GM10266 (cell line): ENCODE measurements around the gene INO80.
"Not testable (repeated sequence)": the region's sequence is repeated elsewhere in the genome, so short reads cannot be mapped to it uniquely, and the experiment has no call there.

Experiments
- DNase-seq: peaks from one replicate; pipeline ENCODE4 v3.0.0; 2012; ENCODE audit errors: extremely low spot score
- CTCF ChIP-seq: IDR thresholded peaks from 2 replicates; pipeline ENCODE4 v1.5.1; 2012; ENCODE audit warnings: mild to moderate bottlenecking, low read depth; ENCODE audit not compliant: control insufficient read depth, insufficient read depth; ENCODE audit errors: missing control alignments

INO80 gene

GRCh38 chr15:41085029-41085428, 31.1 kb downstream of the INO80 start:
- TF ChIP-seq CTCF = no peak
- no peak for DNase-seq

GRCh38 chr15:41080144-41080543, 35.9 kb downstream of the INO80 start:
- no peak for TF ChIP-seq CTCF
- DNase-seq = no peak

- no peak for DNase-seq
- no peak for TF ChIP-seq CTCF
Observed at GRCh38 chr15:41079717-41080116, 36.4 kb downstream of the INO80 start.

- not testable (repeated sequence) for DNase-seq
Observed at GRCh38 chr15:41078879-41079278, 37.2 kb downstream of the INO80 start.

- no peak for TF ChIP-seq CTCF
- no peak for DNase-seq
Observed at GRCh38 chr15:41078125-41078524, 38.0 kb downstream of the INO80 start.

GRCh38 chr15:41073028-41073427, 43.1 kb downstream of the INO80 start:
- TF ChIP-seq CTCF = no peak
- no peak for DNase-seq

- TF ChIP-seq CTCF = no peak
Observed at GRCh38 chr15:41072013-41072412, 44.1 kb downstream of the INO80 start.

GRCh38 chr15:41066516-41066915, 49.6 kb downstream of the INO80 start:
- TF ChIP-seq CTCF = no peak
- no peak for DNase-seq

More at GRCh38 chr15:41072013-41072412, 44.1 kb downstream of the INO80 start:
- DNase-seq = no peak
